ENCODE data around the gene ADAMTS7. TPM values are rescaled to one million over a fixed set of nuclear protein-coding genes. Genes with fewer than 3 reads are reported as not detected.
"Not testable (repeated sequence)": the region's sequence is repeated elsewhere in the genome, so short reads cannot be mapped to it uniquely, and the experiment has no call there.

The ADAMTS7 gene
- total and polyA plus RNA-seq, 2 donors (not counting 1 experiment from before 2014, with no cell fraction given): 0.10 to 16.6 TPM

DNA sequence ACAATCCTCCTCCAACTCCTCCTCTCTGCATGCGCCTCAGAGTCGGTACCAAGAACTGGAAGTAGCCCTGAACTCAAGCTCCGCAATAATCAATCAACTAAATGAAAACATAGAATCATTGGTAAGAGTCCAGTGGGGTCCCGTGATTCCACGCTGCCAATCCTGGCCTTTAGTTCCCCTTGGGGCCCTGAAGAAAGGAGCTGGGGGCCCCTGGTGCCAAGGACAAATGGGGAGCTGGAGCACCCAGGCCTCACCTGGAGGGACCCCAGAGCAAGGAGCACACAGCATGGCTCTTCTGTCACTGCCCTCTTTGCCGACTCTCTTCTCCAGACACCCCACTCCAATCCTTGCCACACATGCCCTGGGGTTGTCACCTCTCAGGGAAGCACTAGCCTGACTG lies 80.3 kb downstream of the ADAMTS7 start:
- H3K9ac ChIP-seq (ENCODE audit: low read length): no peak overlapping the region
- H3K27ac Mint-ChIP-seq: no peak overlapping the region
- DNase-seq (no peak), ATAC-seq (ENCODE audit: low read depth) (no peak)
- H3K4me1 ChIP-seq (ENCODE audit: control insufficient read depth in 2 of 2, insufficient read depth in 2 of 2, low read length in 2 of 2): no peaks in the 10 kb centered on the region
- intact Hi-C loops (cut with micrococcal nuclease): no loop called here
- no peaks in the 10 kb centered on the region for H3K79me2 ChIP-seq (ENCODE audit: control insufficient read depth, insufficient read depth, low read length)
- H3K4me2 ChIP-seq (replicated peaks; ENCODE audit: low read depth, low read length, poor library complexity, severe bottlenecking): no peak overlapping the region
- POLR2A ChIA-PET: no interaction called here
- H3K4me3 ChIP-seq (ENCODE audit: control extremely low read depth in 1 of 5, extremely low read depth in 1 of 5, insufficient read depth in 1 of 5, low read depth in 2 of 5, low read length in 4 of 5): no peak overlapping the region
- H2AFZ ChIP-seq (ENCODE audit: insufficient read depth, low read depth, low read length, poor library complexity, severe bottlenecking): no peak overlapping the region
- CTCF ChIA-PET: interaction anchor here (0.6 kb wide), 1 partner anchor 39 kb away, joined by 3 read pairs; no protein-coding TSS in a partner anchor
- no peak overlapping the region for H3K27ac ChIP-seq (ENCODE audit: low read length in 2 of 2)
- peaks cover 27% of the 10 kb centered on the region for H3K27me3 Mint-ChIP-seq
- no peaks in the 10 kb centered on the region for H3K9me3 Mint-ChIP-seq (ENCODE audit: insufficient read depth)
- H3K36me3 ChIP-seq (replicated peaks in 1 of 2; ENCODE audit: control extremely low read depth in 1 of 2, control insufficient read depth in 1 of 2, extremely low read depth in 1 of 2, insufficient read depth in 2 of 2, low read length in 1 of 2): no peaks in the 10 kb centered on the region
- no peaks in the 10 kb centered on the region for H3K27me3 ChIP-seq (replicated peaks in 1 of 4; ENCODE audit: control extremely low read depth in 1 of 4, control insufficient read depth in 3 of 4, insufficient read depth in 4 of 4, low read length in 3 of 4)
- no peaks in the 10 kb centered on the region for H3K4me1 Mint-ChIP-seq
- no peaks in the 10 kb centered on the region for H3K9me3 ChIP-seq (ENCODE audit: control extremely low read depth in 1 of 3, control insufficient read depth in 2 of 3, insufficient read depth in 1 of 3, low read length in 2 of 3)
- WGBS (ENCODE audit: insufficient coverage): 91% methylated on average over 5 of the region's 6 CpGs
- TF ChIP-seq EZH2 (IDR thresholded peaks at IDR 0.05; ENCODE audit: borderline replicate concordance, insufficient read depth, low read depth, low read length, poor library complexity, severe bottlenecking): no peak
- TF ChIP-seq, protein P1, sequence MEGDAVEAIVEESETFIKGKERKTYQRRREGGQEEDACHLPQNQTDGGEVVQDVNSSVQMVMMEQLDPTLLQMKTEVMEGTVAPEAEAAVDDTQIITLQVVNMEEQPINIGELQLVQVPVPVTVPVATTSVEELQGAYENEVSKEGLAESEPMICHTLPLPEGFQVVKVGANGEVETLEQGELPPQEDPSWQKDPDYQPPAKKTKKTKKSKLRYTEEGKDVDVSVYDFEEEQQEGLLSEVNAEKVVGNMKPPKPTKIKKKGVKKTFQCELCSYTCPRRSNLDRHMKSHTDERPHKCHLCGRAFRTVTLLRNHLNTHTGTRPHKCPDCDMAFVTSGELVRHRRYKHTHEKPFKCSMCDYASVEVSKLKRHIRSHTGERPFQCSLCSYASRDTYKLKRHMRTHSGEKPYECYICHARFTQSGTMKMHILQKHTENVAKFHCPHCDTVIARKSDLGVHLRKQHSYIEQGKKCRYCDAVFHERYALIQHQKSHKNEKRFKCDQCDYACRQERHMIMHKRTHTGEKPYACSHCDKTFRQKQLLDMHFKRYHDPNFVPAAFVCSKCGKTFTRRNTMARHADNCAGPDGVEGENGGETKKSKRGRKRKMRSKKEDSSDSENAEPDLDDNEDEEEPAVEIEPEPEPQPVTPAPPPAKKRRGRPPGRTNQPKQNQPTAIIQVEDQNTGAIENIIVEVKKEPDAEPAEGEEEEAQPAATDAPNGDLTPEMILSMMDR (IDR thresholded peaks at IDR 0.05): no peak
- no peaks in the 10 kb centered on the region for H4K20me1 ChIP-seq (ENCODE audit: control insufficient read depth, insufficient read depth, low read length, poor library complexity, severe bottlenecking)
- H3K4me3 Mint-ChIP-seq: no peak overlapping the region

DNA sequence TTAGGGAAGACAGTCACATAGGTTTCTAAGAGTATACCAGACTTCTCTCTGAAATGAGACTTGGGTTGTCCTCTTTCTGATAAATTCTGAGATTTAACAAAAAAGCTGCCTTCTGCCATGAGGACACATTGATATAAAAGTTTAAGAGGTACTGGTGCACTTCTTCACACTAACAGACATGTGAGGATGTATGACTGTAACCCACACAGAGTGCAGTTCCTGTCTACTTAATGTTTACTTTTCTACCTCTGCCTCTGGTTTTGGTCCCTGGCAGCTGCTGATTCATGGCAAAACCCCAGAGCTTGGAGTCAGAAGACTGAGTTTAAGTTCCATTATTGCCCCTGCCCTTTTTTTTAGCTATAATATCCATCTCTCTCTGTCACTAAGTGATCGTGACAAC lies 82.8 kb downstream of the ADAMTS7 start:
- H3K27ac ChIP-seq (ENCODE audit: low read length in 2 of 2); H3K9ac ChIP-seq (ENCODE audit: low read length); H3K4me3 Mint-ChIP-seq; H4K20me1 ChIP-seq (ENCODE audit: control insufficient read depth, insufficient read depth, low read length, poor library complexity, severe bottlenecking); H3K4me3 ChIP-seq (ENCODE audit: control extremely low read depth in 1 of 5, extremely low read depth in 1 of 5, insufficient read depth in 1 of 5, low read depth in 2 of 5, low read length in 4 of 5); H3K79me2 ChIP-seq (ENCODE audit: control insufficient read depth, insufficient read depth, low read length); H3K9me3 Mint-ChIP-seq (ENCODE audit: insufficient read depth); H3K36me3 ChIP-seq (replicated peaks in 1 of 2; ENCODE audit: control extremely low read depth in 1 of 2, control insufficient read depth in 1 of 2, extremely low read depth in 1 of 2, insufficient read depth in 2 of 2, low read length in 1 of 2); ATAC-seq (ENCODE audit: low read depth); CTCF ChIA-PET; H3K27me3 ChIP-seq (replicated peaks in 1 of 4; ENCODE audit: control extremely low read depth in 1 of 4, control insufficient read depth in 3 of 4, insufficient read depth in 4 of 4, low read length in 3 of 4); H3K4me1 Mint-ChIP-seq; POLR2A ChIA-PET; H3K27ac Mint-ChIP-seq; H2AFZ ChIP-seq (ENCODE audit: insufficient read depth, low read depth, low read length, poor library complexity, severe bottlenecking); DNase-seq; H3K4me1 ChIP-seq (ENCODE audit: control insufficient read depth in 2 of 2, insufficient read depth in 2 of 2, low read length in 2 of 2); intact Hi-C loops (cut with micrococcal nuclease); H3K4me2 ChIP-seq (replicated peaks; ENCODE audit: low read depth, low read length, poor library complexity, severe bottlenecking); H3K9me3 ChIP-seq (ENCODE audit: control extremely low read depth in 1 of 3, control insufficient read depth in 2 of 3, insufficient read depth in 1 of 3, low read length in 2 of 3): not testable (repeated sequence)
- H3K27me3 Mint-ChIP-seq: peaks cover 14% of the 10 kb centered on the region
- WGBS (ENCODE audit: insufficient coverage): no CpG with 5 or more reads among the region's 1 CpG

All from B cell (primary cell).